ENCODE results near the gene DHX15.
A peak's percentile ranks its signal among the peaks of the same experiment; 100 is the strongest.

Gene DHX15

GRCh38 chr4:24582235-24582832 lies 2.0 kb downstream of the DHX15 start:
- no peak for DNase-seq

- DNase-seq, result no peak
These were observed 6.0 kb downstream of the DHX15 start for GRCh38 chr4:24578364-24578763.

- no peak for DNase-seq
These were observed 8.1 kb downstream of the DHX15 start for GRCh38 chr4:24576276-24576675.

- no peak for DNase-seq
These were observed 10.1 kb downstream of the DHX15 start for GRCh38 chr4:24574236-24574635.

- no peak for DNase-seq
These were observed 10.8 kb downstream of the DHX15 start for GRCh38 chr4:24573582-24573981.

- no peak for DNase-seq
These were observed 13.6 kb downstream of the DHX15 start for GRCh38 chr4:24570574-24571236.

- no peak for DNase-seq
These were observed 14.2 kb downstream of the DHX15 start for GRCh38 chr4:24570172-24570571.

GRCh38 chr4:24569662-24570061 lies 14.7 kb downstream of the DHX15 start:
- DNase-seq, result no peak

GRCh38 chr4:24568425-24568824 lies 15.9 kb downstream of the DHX15 start:
- DNase-seq, result no peak

GRCh38 chr4:24565054-24565453 lies 19.3 kb downstream of the DHX15 start:
- DNase-seq, result no peak

- DNase-seq, result no peak
These were observed 19.9 kb downstream of the DHX15 start for GRCh38 chr4:24564488-24564887.

GRCh38 chr4:24561438-24562139 lies 22.8 kb downstream of the DHX15 start:
- no peak for DNase-seq

- peak; percentile 4 for DNase-seq
These were observed 23.4 kb downstream of the DHX15 start for GRCh38 chr4:24560868-24561368.

GRCh38 chr4:24559889-24560288 lies 24.5 kb downstream of the DHX15 start:
- DNase-seq, result no peak

- no peak for DNase-seq
These were observed 25.1 kb downstream of the DHX15 start for GRCh38 chr4:24559032-24559821.

GRCh38 chr4:24557026-24558025 lies 27.0 kb downstream of the DHX15 start:
- no peak for DNase-seq

GRCh38 chr4:24551492-24552289 lies 32.7 kb downstream of the DHX15 start:
- no peak for DNase-seq

- DNase-seq, result no peak
These were observed 33.7 kb downstream of the DHX15 start for GRCh38 chr4:24550441-24551175.

- no peak for DNase-seq
These were observed 36.4 kb downstream of the DHX15 start for GRCh38 chr4:24547979-24548378.

All from DMS79 treated with DMSO at 0.1 percent for 48 hours (cell line).